Measurements from ENCODE around the gene TTLL5.

- TF ChIP-seq POLR2A (IDR thresholded peaks at IDR 0.05) (no peak), CTCF (IDR thresholded peaks at IDR 0.05) (no peak), EP300 (IDR thresholded peaks at IDR 0.05) (no peak)
Measured at GRCh38 chr14:75968456-75968855, 307.4 kb downstream of the TTLL5 start.

Data from tibial nerve (tissue), 4 donors.